RWPE2 (cell line): Measurements from ENCODE around the gene AKAP13.

Experiments used
- ATAC-seq: fragments of 200-7000 bp; cut with Tn5 transposase; 3 replicates; pipeline ENCODE4 v1.9.1; 2021; ENCODE audit warnings: low read depth
- DNase-seq: peaks from one replicate; pipeline ENCODE4 v3.0.0-alpha.2; 2020; ENCODE audit warnings: low spot score
- H3K27ac ChIP-seq: fragments of 450-650 bp; 2 replicates; pipeline ENCODE4 v1.5.1; 2017; ENCODE audit warnings: mild to moderate bottlenecking; ENCODE audit not compliant: poor library complexity, severe bottlenecking
- H3K27me3 ChIP-seq: fragments of 250-450 bp; sonication (Bioruptor Pico); 2 replicates; pipeline ENCODE4 v1.5.1; 2021; ENCODE audit warnings: mild to moderate bottlenecking, moderate library complexity; ENCODE audit not compliant: insufficient read depth, poor library complexity, severe bottlenecking
- H3K36me3 ChIP-seq: fragments of 250-450 bp; sonication (Bioruptor Pico); 2 replicates; pipeline ENCODE4 v1.5.1; 2020; ENCODE audit warnings: low read depth, mild to moderate bottlenecking, moderate library complexity
- H3K4me1 ChIP-seq: fragments of 250-450 bp; sonication (Bioruptor Pico); 2 replicates; pipeline ENCODE4 v1.5.1; 2021; ENCODE audit warnings: mild to moderate bottlenecking, moderate library complexity; ENCODE audit not compliant: insufficient read depth, poor library complexity, severe bottlenecking
- H3K4me3 ChIP-seq: fragments of 250-450 bp; sonication (Bioruptor Pico); 2 replicates; pipeline ENCODE4 v1.5.1; 2021; ENCODE audit warnings: mild to moderate bottlenecking, moderate library complexity; ENCODE audit not compliant: severe bottlenecking
- H3K9me3 ChIP-seq: fragments of 250-450 bp; sonication (Bioruptor Pico); 2 replicates; pipeline ENCODE4 v1.5.1; 2021; ENCODE audit warnings: mild to moderate bottlenecking, moderate library complexity; ENCODE audit not compliant: severe bottlenecking
- TF ChIP-seq, protein P1 (sequence below): fragments of 450-650 bp; IDR thresholded peaks from one replicate; pipeline ENCODE4 v1.5.1; 2017; ENCODE audit warnings: mild to moderate bottlenecking, moderate library complexity; ENCODE audit not compliant: poor library complexity, severe bottlenecking

The AKAP13 gene

DNA sequence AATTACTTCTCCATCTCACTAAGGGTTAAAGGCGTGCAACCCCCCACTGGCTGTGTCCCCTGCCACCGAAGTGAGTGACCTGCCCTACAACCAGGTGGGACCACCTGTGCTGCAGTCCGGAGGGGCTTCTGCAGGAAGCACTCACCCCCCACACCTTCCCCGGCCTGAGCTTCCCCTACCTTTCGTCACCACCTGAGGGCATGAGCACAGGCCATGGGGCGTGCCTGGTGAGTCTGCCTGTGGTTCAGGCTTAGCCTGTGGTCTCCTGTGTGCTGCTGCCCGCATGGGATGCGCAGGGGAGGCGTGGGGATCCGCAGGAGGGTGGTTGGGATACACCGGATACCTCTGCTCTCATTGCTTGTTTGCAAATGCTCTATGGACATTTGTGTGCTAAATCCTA, 368.3 kb downstream of the AKAP13 start:
- DNase-seq (peak; percentile 61), ATAC-seq (no peak)
- TF ChIP-seq, protein P1, sequence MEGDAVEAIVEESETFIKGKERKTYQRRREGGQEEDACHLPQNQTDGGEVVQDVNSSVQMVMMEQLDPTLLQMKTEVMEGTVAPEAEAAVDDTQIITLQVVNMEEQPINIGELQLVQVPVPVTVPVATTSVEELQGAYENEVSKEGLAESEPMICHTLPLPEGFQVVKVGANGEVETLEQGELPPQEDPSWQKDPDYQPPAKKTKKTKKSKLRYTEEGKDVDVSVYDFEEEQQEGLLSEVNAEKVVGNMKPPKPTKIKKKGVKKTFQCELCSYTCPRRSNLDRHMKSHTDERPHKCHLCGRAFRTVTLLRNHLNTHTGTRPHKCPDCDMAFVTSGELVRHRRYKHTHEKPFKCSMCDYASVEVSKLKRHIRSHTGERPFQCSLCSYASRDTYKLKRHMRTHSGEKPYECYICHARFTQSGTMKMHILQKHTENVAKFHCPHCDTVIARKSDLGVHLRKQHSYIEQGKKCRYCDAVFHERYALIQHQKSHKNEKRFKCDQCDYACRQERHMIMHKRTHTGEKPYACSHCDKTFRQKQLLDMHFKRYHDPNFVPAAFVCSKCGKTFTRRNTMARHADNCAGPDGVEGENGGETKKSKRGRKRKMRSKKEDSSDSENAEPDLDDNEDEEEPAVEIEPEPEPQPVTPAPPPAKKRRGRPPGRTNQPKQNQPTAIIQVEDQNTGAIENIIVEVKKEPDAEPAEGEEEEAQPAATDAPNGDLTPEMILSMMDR, result no peak
- H3K4me1 ChIP-seq, result peaks cover 19% of the 10 kb centered on the region
- no peak overlapping the region for H3K27ac ChIP-seq
- peaks cover 40% of the 10 kb centered on the region for H3K36me3 ChIP-seq
- H3K27me3 ChIP-seq, result no peaks in the 10 kb centered on the region
- no peaks in the 10 kb centered on the region for H3K9me3 ChIP-seq
- no peak overlapping the region for H3K4me3 ChIP-seq

DNA sequence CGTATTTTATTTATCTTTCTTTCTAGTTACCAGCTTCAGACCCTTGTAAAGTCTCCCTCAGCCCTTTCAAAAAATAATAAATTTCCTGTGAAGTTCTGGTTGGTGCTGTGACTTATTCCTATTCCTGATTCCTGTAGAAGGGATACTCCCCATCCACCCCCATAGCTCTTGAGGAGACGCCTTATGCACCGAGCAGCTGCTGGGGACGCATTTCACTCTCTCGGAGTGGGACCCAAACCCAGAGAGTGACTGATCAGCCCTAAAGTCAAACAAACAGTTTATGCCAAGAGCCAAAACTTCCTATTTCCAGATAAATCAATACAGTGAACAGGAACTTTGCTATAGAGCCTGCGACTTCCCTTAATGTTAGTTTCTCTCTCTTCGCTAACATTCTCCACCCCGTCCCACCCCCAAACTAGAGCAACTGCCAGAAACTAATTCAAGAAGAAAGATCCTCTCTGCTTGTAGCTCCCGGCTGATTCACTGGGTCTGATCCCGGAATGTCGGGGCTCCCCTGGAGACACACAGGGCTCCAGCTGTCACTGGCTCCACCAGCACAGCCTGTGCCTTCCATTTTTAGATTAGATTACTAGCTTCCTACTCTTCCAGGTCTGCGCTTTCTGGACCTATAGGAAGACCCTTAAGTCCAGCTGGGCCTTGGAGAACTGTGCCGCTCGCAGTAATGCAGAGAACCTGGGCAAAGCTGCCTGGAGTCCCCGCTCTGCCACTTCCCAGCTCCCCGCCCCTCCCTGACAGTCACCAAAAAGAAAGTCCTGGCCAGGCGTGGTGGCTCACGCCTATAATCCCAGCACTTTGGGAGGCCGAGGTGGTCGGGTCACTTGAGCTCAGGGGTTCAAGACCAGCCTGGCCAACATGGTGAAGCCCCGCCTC, 369.1 kb downstream of the AKAP13 start:
- Histone ChIP-seq H3K4me1 (peaks cover 23% of the 10 kb centered on the region), H3K36me3 (peaks cover 32% of the 10 kb centered on the region), H3K9me3 (no peaks in the 10 kb centered on the region), H3K27me3 (no peaks in the 10 kb centered on the region), H3K4me3 (no peak overlapping the region), H3K27ac (no peak overlapping the region)
- ATAC-seq, result no peak
- TF ChIP-seq, protein P1, result no peak
- peak; percentile 60 for DNase-seq

DNA sequence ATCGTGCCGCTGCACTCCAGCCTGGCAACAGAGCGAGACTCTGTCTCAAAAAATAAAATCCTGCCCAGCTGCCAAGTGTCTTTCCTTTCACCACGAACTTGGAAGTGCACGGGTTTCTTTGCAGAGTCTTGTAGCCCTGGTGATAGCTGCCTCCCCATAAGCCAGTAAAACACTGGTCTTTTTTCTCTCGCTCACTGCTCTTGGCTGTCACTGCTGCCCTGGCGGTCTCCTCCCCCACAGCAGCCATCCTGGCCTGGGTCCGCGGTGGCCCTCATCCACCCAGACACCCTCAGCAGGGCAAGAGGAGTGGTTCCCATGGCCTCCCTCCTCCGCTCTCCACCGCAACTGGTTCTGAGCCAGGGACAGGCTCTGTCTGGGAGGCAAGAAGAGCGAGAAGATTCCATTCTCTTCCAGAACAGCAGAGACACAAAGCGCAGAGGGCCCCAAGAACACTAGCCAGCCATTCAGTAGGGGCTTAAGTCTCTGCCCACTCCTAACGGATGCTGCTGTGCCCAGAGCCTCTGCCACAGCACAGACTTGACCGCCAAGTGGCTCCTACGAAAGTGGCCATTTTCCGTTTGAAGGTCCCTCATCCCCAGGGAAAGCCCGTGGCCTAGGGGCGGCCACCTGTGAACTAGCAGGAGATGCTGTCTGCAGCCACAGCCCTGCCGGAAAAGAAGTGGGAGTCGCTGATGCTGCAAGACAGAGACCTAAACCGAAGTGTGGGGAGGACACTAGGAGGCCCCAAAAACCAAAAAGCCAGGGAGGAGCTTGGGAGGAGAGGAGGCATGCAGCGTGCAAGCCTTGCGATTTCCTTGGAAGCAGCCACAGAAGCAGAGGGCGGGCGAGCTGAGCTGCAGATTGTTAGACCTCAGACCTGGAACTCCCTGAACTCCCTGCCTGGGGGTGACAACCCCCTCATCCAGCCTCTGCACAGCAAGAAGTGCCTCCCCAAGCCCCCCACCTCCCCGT, 370.2 kb downstream of the AKAP13 start:
- H3K27ac ChIP-seq, result no peak overlapping the region
- H3K27me3 ChIP-seq, result no peaks in the 10 kb centered on the region
- peak; percentile 54 for DNase-seq
- H3K36me3 ChIP-seq, result peaks cover 21% of the 10 kb centered on the region
- H3K4me3 ChIP-seq, result no peak overlapping the region
- TF ChIP-seq, protein P1, result no peak
- ATAC-seq, result no peak
- peaks cover 23% of the 10 kb centered on the region for H3K4me1 ChIP-seq
- no peaks in the 10 kb centered on the region for H3K9me3 ChIP-seq

DNA sequence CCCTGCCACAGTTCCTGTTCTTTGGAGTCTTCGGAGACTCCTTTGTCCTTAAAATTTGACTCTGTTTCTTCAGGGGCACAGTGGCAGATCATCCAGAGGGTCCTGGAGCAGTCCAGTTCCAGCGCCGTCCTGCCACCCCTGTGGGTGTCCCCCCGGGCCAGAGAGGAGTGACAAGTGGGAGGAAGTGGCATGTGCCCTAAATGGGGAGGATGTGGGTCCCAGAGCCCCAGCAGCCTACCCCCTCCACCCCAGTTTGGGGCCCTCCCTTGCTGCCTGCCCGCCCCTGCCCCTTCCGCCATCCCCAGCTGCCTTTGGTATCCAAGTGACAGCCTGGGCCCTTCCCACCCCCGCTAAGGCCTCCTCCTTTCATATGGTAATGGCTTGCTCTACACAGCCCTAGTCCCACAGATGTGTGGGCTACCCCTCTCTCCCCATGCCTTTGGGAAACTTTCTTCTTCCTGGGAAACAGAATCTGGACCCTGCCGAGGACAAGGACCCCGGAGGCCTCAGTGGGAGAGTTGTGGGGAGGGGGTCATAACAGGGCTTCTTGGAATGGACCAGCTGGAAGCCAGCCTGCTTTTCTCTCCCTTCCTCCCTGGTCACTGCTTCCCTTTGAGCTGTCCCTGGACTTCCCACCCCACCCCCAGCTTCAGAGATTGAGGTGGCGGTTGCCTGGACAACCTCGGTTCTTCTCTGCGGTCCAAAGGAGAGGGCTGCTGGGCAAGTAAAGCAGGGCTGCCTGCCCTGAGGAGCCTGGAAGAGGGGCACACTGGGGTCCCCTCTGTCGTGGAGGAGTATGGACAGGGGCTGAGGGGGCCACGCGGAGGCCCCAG, 371.1 kb downstream of the AKAP13 start:
- peaks cover 23% of the 10 kb centered on the region for H3K4me1 ChIP-seq
- DNase-seq (peak; percentile 68), ATAC-seq (no peak)
- no peaks in the 10 kb centered on the region for H3K27me3 ChIP-seq
- no peaks in the 10 kb centered on the region for H3K9me3 ChIP-seq
- H3K36me3 ChIP-seq, result peaks cover 12% of the 10 kb centered on the region
- H3K4me3 ChIP-seq, result no peak overlapping the region
- H3K27ac ChIP-seq, result peak overlapping the region; percentile 55
- TF ChIP-seq, protein P1, result no peak
